K562 (cell line): ENCODE data around the gene CFDP1. TPM values are rescaled to one million over a fixed set of nuclear protein-coding genes. Genes with fewer than 3 reads are reported as not detected.

ENCODE experiments used
- ATAC-seq: fragments of 200-7000 bp; cut with Tn5 transposase; 3 replicates; pipeline ENCODE4 v1.9.1; 2020; ENCODE audit warnings: moderate library complexity
- BruUV-seq: library from RNA; stranded (reverse); fragments of 400-500 nt; replicated peaks from 2 replicates; lab custom pipeline; 2021; lab: Mats Ljungman, UMichigan
- CTCF ChIA-PET: fragments of 300-600 bp; formaldehyde crosslinking; extraction: SDS; loops from one replicate; lab custom pipeline; 2021; ENCODE audit warnings: low intra/inter-chr PET ratio; lab: Yijun Ruan, JAX
- POLR2A ChIA-PET: fragments of 300-600, 350-650 bp; sonication (Branson Sonifier 250); formaldehyde crosslinking; extraction: SDS; loops from one replicate; lab custom pipeline; 2021; ENCODE audit warnings: antibody characterized with exemption, inconsistent platforms; lab: Yijun Ruan, JAX
- DNase-seq, 4 experiments: peaks; one replicate each; pipeline versions ENCODE4 v3.0.0 to v3.0.0-alpha.2; 2011 to 2018; ENCODE audit warnings: low spot score in 3 of 4, mixed read lengths in 3 of 4; ENCODE audit errors: extremely low read depth in 1 of 4
- FAIRE-seq: peaks from 2 replicates; lab custom pipeline; 2011; peaks lifted over from hg19 to GRCh38; lab: Jason Lieb, UNC
- H2AFZ ChIP-seq: 2 replicates; pipeline ENCODE4 v1.6.0; 2011; ENCODE audit warnings: low read depth, low read length, control low read depth, inconsistent platforms
- H3K27ac ChIP-seq: fragments of 200-600 bp; 3 replicates; pipeline ENCODE4 v1.8.0; 2011; ENCODE audit warnings: low read depth, mild to moderate bottlenecking, control low read depth, inconsistent platforms, low read length, moderate library complexity, mixed read lengths; ENCODE audit errors: extremely low read depth
- H3K27me3 ChIP-seq, 2 experiments: fragments of 300-600 bp in 1 of 2; 2 replicates in 1 of 2; 3 replicates in 1 of 2; pipeline versions ENCODE4 v1.6.0 to v1.8.0; 2011; ENCODE audit warnings: inconsistent platforms in 2 of 2, low read length in 2 of 2, mild to moderate bottlenecking in 1 of 2, mixed read lengths in 1 of 2, moderate library complexity in 1 of 2; ENCODE audit not compliant: control insufficient read depth in 2 of 2, insufficient read depth in 2 of 2
- H3K36me3 ChIP-seq: fragments of 300-600 bp; 3 replicates; pipeline ENCODE4 v1.8.0; 2011; ENCODE audit warnings: mild to moderate bottlenecking, low read length, inconsistent platforms; ENCODE audit not compliant: control insufficient read depth, insufficient read depth
- H3K4me1 ChIP-seq, 2 experiments: fragments of 200-600 bp in 1 of 2; replicated peaks in 1 of 2; 2 replicates in 1 of 2; 3 replicates in 1 of 2; pipeline versions ENCODE4 v1.5.1 to v1.8.0; 2011; ENCODE audit warnings: inconsistent platforms in 2 of 2, low read length in 2 of 2, mild to moderate bottlenecking in 1 of 2, mixed read lengths in 1 of 2, moderate library complexity in 1 of 2; ENCODE audit not compliant: control insufficient read depth in 2 of 2, insufficient read depth in 2 of 2
- H3K4me2 ChIP-seq: 2 replicates; pipeline ENCODE4 v1.6.1; 2011; ENCODE audit warnings: low read length, control low read depth, inconsistent platforms, mixed read lengths; ENCODE audit not compliant: insufficient read depth
- H3K4me3 ChIP-seq: fragments of 200-600 bp; sonication (generic), shearing (Covaris generic); 2 replicates; pipeline ENCODE4 v1.5.1; 2016; ENCODE audit warnings: control low read depth, inconsistent platforms
- H3K79me2 ChIP-seq: fragments of 200-600 bp; 3 replicates; pipeline ENCODE4 v1.8.0; 2011; ENCODE audit warnings: low read length, inconsistent platforms; ENCODE audit not compliant: control insufficient read depth, insufficient read depth
- H3K9ac ChIP-seq, 2 experiments: 2 replicates each; pipeline versions ENCODE4 v1.6.0 to v1.6.1; 2011; ENCODE audit warnings: low read depth in 2 of 2, low read length in 2 of 2, control low read depth in 1 of 2, inconsistent platforms in 1 of 2, mild to moderate bottlenecking in 1 of 2, mixed read lengths in 1 of 2; ENCODE audit not compliant: insufficient read depth in 1 of 2
- H3K9me1 ChIP-seq: one replicate; pipeline ENCODE4 v1.6.0; 2011; ENCODE audit warnings: inconsistent platforms, mild to moderate bottlenecking, low read length, moderate library complexity; ENCODE audit not compliant: control insufficient read depth, insufficient read depth
- H3K9me3 ChIP-seq: replicated peaks from 2 replicates; pipeline ENCODE4 v1.5.1; 2011; ENCODE audit warnings: low read depth, low read length, inconsistent platforms; ENCODE audit not compliant: control insufficient read depth, insufficient read depth
- H4K20me1 ChIP-seq: replicated peaks from 2 replicates; pipeline ENCODE4 v1.6.1; 2011; ENCODE audit warnings: low read length, inconsistent platforms, mixed read lengths; ENCODE audit not compliant: control insufficient read depth, insufficient read depth
- ARID3A ChIP-seq: IDR thresholded peaks from 2 replicates; pipeline ENCODE4 v1.6.1; 2012; ENCODE audit warnings: low read depth, low read length, improper control_type of control experiment, borderline replicate concordance
- FOXK1 ChIP-seq: sonication (generic); formaldehyde crosslinking; IDR thresholded peaks from 2 replicates; pipeline ENCODE4 v1.8.0; 2022; ENCODE audit warnings: missing genetic modification reagents, mild to moderate bottlenecking, borderline replicate concordance
- NR1H2 ChIP-seq: sonication (generic); formaldehyde crosslinking; IDR thresholded peaks from 2 replicates; pipeline ENCODE4 v1.4.0; 2020; ENCODE audit warnings: mild to moderate bottlenecking, missing genetic modification reagents
- POLR2B ChIP-seq: fragments of 450-650 bp; IDR thresholded peaks from 2 replicates; pipeline ENCODE4 v1.6.1; 2018; ENCODE audit warnings: low read depth; ENCODE audit not compliant: partially characterized antibody
- ZNF217 ChIP-seq: sonication (generic); formaldehyde crosslinking; IDR thresholded peaks from 2 replicates; pipeline ENCODE4 v1.8.0; 2022; ENCODE audit warnings: mild to moderate bottlenecking, missing genetic modification reagents
- WGBS: fragments of 100-300 bp; shearing (Covaris generic); methylation state at CpG from one replicate; pipeline ENCODE4 v1.1.6; 2016; ENCODE audit warnings: low coverage, mixed read lengths; ENCODE audit not compliant: insufficient coverage; ENCODE audit errors: missing lambda C conversion rate; 5-methylcytosine and 5-hydroxymethylcytosine counted together
- in situ Hi-C: fragments of 300-500 bp; cut with MboI; formaldehyde crosslinking; loops from 4 replicates; pipeline ENCODE4 v1.15.0; 2018; ENCODE audit warnings: inconsistent platforms, mixed read lengths
- intact Hi-C: fragments of 100-400 bp; cut with micrococcal nuclease; formaldehyde crosslinking; loops from 2 replicates; pipeline ENCODE4 v1.14.2; 2022
- polyA plus RNA-seq, 8 experiments: library from polyadenylated mRNA; depleted of rRNA in 4 of 8; stranded (reverse) in 5 of 8; unstranded in 3 of 8; fragments of >200 nt; fragmentation: Nextera tagmentation in 2 of 8; fragmentation: Illumina TruSeq in 1 of 8; extraction: Ambion mirVana in 2 of 8; extraction: Trizol in 1 of 8; gene quantifications; 2 replicates each; pipeline versions ENCODE4 v1.2.1 to v1.2.3, GENCODE V29; 2011 to 2014; ENCODE audit warnings: inconsistent platforms in 1 of 8, missing spikeins in 1 of 8
- total RNA-seq, 7 experiments: library from RNA; depleted of rRNA in 6 of 7; stranded (reverse); fragments of >200 nt in 6 of 7; fragmentation: Illumina TruSeq in 2 of 7; extraction: Trizol in 2 of 7; gene quantifications; 2 replicates each; pipeline versions ENCODE4 v1.2.1 to v1.2.3, GENCODE V29; 2011 to 2021; ENCODE audit warnings: low replicate concordance in 1 of 7
- TF ChIP-seq, protein P1 (sequence below): fragments of 250-450 bp; sonication (Bioruptor Pico); IDR thresholded peaks from 2 replicates; pipeline ENCODE4 v1.4.0; 2020; ENCODE audit warnings: mild to moderate bottlenecking, moderate library complexity, borderline replicate concordance

CFDP1 gene
- total and polyA plus RNA-seq, 9 of the 15 experiments (the other 6 are each of a cell fraction or from before 2014, with no cell fraction given) = 31.5 to 78.4 (median 61.7) TPM

GRCh38 chr16:75296606-75297005, 136.7 kb downstream of the CFDP1 start:
- POLR2A ChIA-PET = no interaction called here
- intact Hi-C loops = no loop called here
- BruUV-seq = no TSS peak
- Histone ChIP-seq H4K20me1 (no peaks in the 10 kb centered on the region), H3K4me2 (no peak overlapping the region), H3K27me3 (no peaks in the 10 kb centered on the region), H3K9me1 (no peaks in the 10 kb centered on the region), H3K4me1 (no peaks in the 10 kb centered on the region), H3K4me3 (no peak overlapping the region), H3K79me2 (no peaks in the 10 kb centered on the region), H2AFZ (no peak overlapping the region), H3K27ac (no peak overlapping the region), H3K9me3 (no peaks in the 10 kb centered on the region), H3K36me3 (peaks cover 61% of the 10 kb centered on the region; the same call in 2 of the 3 replicates), H3K9ac (no peak overlapping the region)
- TF ChIP-seq POLR2B (no peak), FOXK1 (CRISPR knock-in tag) (no peak), ARID3A (no peak), ZNF217 (no peak), NR1H2 (CRISPR knock-in tag) (no peak)
- TF ChIP-seq, protein P1, sequence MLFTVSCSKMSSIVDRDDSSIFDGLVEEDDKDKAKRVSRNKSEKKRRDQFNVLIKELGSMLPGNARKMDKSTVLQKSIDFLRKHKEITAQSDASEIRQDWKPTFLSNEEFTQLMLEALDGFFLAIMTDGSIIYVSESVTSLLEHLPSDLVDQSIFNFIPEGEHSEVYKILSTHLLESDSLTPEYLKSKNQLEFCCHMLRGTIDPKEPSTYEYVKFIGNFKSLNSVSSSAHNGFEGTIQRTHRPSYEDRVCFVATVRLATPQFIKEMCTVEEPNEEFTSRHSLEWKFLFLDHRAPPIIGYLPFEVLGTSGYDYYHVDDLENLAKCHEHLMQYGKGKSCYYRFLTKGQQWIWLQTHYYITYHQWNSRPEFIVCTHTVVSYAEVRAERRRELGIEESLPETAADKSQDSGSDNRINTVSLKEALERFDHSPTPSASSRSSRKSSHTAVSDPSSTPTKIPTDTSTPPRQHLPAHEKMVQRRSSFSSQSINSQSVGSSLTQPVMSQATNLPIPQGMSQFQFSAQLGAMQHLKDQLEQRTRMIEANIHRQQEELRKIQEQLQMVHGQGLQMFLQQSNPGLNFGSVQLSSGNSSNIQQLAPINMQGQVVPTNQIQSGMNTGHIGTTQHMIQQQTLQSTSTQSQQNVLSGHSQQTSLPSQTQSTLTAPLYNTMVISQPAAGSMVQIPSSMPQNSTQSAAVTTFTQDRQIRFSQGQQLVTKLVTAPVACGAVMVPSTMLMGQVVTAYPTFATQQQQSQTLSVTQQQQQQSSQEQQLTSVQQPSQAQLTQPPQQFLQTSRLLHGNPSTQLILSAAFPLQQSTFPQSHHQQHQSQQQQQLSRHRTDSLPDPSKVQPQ = no peak
- WGBS = 81% methylated on average over 1 of the region's 1 CpG
- ATAC-seq = no peak
- CTCF ChIA-PET = no interaction called here
- FAIRE-seq = no peak
- DNase-seq = no peak
- in situ Hi-C loops = no loop called here
